Smooth muscle cell (in vitro differentiated cells): ENCODE measurements around the gene ZNF43. TPM values are rescaled to one million over a fixed set of nuclear protein-coding genes. Genes with fewer than 3 reads are reported as not detected.
A peak's percentile ranks its signal among the peaks of the same experiment; 100 is the strongest.

Experiments
- DNase-seq: peaks from one replicate; lab custom pipeline; 2025; ENCODE audit not compliant: unreplicated experiment; lab: John Stamatoyannopoulos, UW
- H2AFZ ChIP-seq: fragments of 200-600 bp; sonication (generic); 2 replicates; pipeline ENCODE4 v1.6.0; 2016; ENCODE audit warnings: antibody characterized with exemption, low read depth, mild to moderate bottlenecking
- H3F3A ChIP-seq: fragments of 200-600 bp; sonication (generic); 2 replicates; pipeline ENCODE4 v1.6.0; 2017; ENCODE audit warnings: antibody characterized with exemption, low read depth
- H3K27ac ChIP-seq: fragments of 200-600 bp; sonication (generic); 2 replicates; pipeline ENCODE4 v1.5.1; 2016; ENCODE audit warnings: low read depth, mild to moderate bottlenecking
- H3K27me3 ChIP-seq: fragments of 200-600 bp; sonication (generic); 2 replicates; pipeline ENCODE4 v1.6.1; 2016; ENCODE audit warnings: low read depth, mild to moderate bottlenecking
- H3K36me3 ChIP-seq: fragments of 200-600 bp; sonication (generic); 2 replicates; pipeline ENCODE4 v1.5.1; 2016; ENCODE audit warnings: low read depth
- H3K4me1 ChIP-seq: fragments of 200-600 bp; sonication (generic); 2 replicates; pipeline ENCODE4 v1.5.1; 2016; ENCODE audit warnings: low read depth
- H3K4me2 ChIP-seq: fragments of 200-600 bp; sonication (generic); 2 replicates; pipeline ENCODE4 v1.6.0; 2016; ENCODE audit warnings: mild to moderate bottlenecking
- H3K4me3 ChIP-seq: fragments of 200-600 bp; sonication (generic); 2 replicates; pipeline ENCODE4 v1.5.1; 2016; ENCODE audit warnings: mild to moderate bottlenecking
- H3K79me2 ChIP-seq: fragments of 200-600 bp; sonication (generic); 2 replicates; pipeline ENCODE4 v1.6.0; 2016; ENCODE audit warnings: low read depth, mild to moderate bottlenecking
- H3K9ac ChIP-seq: fragments of 200-600 bp; sonication (generic); 2 replicates; pipeline ENCODE4 v1.6.0; 2016; ENCODE audit warnings: low read depth
- H3K9me3 ChIP-seq: fragments of 200-600 bp; sonication (generic); replicated peaks from 2 replicates; pipeline ENCODE4 v1.5.1; 2016; ENCODE audit warnings: low read depth
- H4K20me1 ChIP-seq: fragments of 200-600 bp; sonication (generic); 2 replicates; pipeline ENCODE4 v1.6.0; 2016; ENCODE audit warnings: low read depth
- CTCF ChIP-seq: fragments of 200-600 bp; sonication (generic); IDR thresholded peaks from 2 replicates; pipeline ENCODE4 v1.5.1; 2017; ENCODE audit warnings: borderline replicate concordance, mild to moderate bottlenecking, antibody characterized with exemption; ENCODE audit not compliant: insufficient read depth, poor library complexity, severe bottlenecking
- WGBS: methylation state at CpG from one replicate; pipeline ENCODE4 v1.1.7; 2016; ENCODE audit warnings: low lambda C conversion rate; 5-methylcytosine and 5-hydroxymethylcytosine counted together
- polyA plus RNA-seq: library from polyadenylated mRNA; unstranded; fragments of >200 nt; fragmentation: Nextera tagmentation; extraction: Ambion mirVana; gene quantifications from 2 replicates; pipeline ENCODE4 v1.2.1, GENCODE V29; 2016
- total RNA-seq: library from RNA; depleted of rRNA; stranded (reverse); fragments of >200 nt; gene quantifications from 2 replicates; pipeline ENCODE4 v1.2.3, GENCODE V29; 2014

ZNF43 gene
- total and polyA plus RNA-seq, 2 experiments from 2014 or later = 5.1 to 19.5 TPM

GRCh38 chr19:21851596-21852345 is 15.8 kb upstream of the ZNF43 start:
- H3F3A ChIP-seq = no peaks in the 10 kb centered on the region
- peaks cover 6% of the 10 kb centered on the region for H3K79me2 ChIP-seq
- peak overlapping the region; percentile 93 for H3K9ac ChIP-seq
- WGBS = under 1% methylated on average over 44 of the region's 44 CpGs
- peak overlapping the region; percentile 89 for H3K4me2 ChIP-seq
- peak; percentile 67 for DNase-seq
- no peaks in the 10 kb centered on the region for H3K27me3 ChIP-seq
- TF ChIP-seq CTCF = no peak
- H3K4me3 ChIP-seq = peak overlapping the region; percentile 97
- H2AFZ ChIP-seq = peak overlapping the region; percentile 98
- H3K4me1 ChIP-seq = no peaks in the 10 kb centered on the region
- no peaks in the 10 kb centered on the region for H3K36me3 ChIP-seq
- no peaks in the 10 kb centered on the region for H4K20me1 ChIP-seq
- no peaks in the 10 kb centered on the region for H3K9me3 ChIP-seq
- peak overlapping the region; percentile 79 for H3K27ac ChIP-seq

GRCh38 chr19:21850656-21851255 is 14.8 kb upstream of the ZNF43 start:
- no peak overlapping the region for H3K9ac ChIP-seq
- H3K79me2 ChIP-seq = peaks cover 6% of the 10 kb centered on the region
- no peaks in the 10 kb centered on the region for H3F3A ChIP-seq
- no peak for DNase-seq
- H3K36me3 ChIP-seq = no peaks in the 10 kb centered on the region
- no peak overlapping the region for H3K27ac ChIP-seq
- WGBS = 70% methylated on average over 9 of the region's 9 CpGs
- no peaks in the 10 kb centered on the region for H3K27me3 ChIP-seq
- no peak for TF ChIP-seq CTCF
- H4K20me1 ChIP-seq = no peaks in the 10 kb centered on the region
- H3K9me3 ChIP-seq = no peaks in the 10 kb centered on the region
- no peaks in the 10 kb centered on the region for H3K4me1 ChIP-seq
- H3K4me3 ChIP-seq = peak overlapping the region; percentile 97
- no peak overlapping the region for H2AFZ ChIP-seq
- H3K4me2 ChIP-seq = peak overlapping the region; percentile 89

- Histone ChIP-seq H3K4me1 (no peaks in the 10 kb centered on the region), H4K20me1 (no peaks in the 10 kb centered on the region), H3K9me3 (no peaks in the 10 kb centered on the region), H3K79me2 (peaks cover 6% of the 10 kb centered on the region), H3K36me3 (no peaks in the 10 kb centered on the region), H3K27me3 (no peaks in the 10 kb centered on the region), H3F3A (no peaks in the 10 kb centered on the region), H3K4me2 (no peak overlapping the region), H3K9ac (no peak overlapping the region), H3K4me3 (no peak overlapping the region), H3K27ac (no peak overlapping the region), H2AFZ (no peak overlapping the region)
- no peak for TF ChIP-seq CTCF
- 84% methylated on average over 6 of the region's 6 CpGs for WGBS
- DNase-seq = no peak
Measured at GRCh38 chr19:21848706-21849105, 12.7 kb upstream of the ZNF43 start.
